Sigmoid colon (tissue), 7 donors: ENCODE data around the gene ZBTB7C. TPM values are rescaled to one million over a fixed set of nuclear protein-coding genes. Genes with fewer than 3 reads are reported as not detected.

ENCODE experiments used
- DNase-seq: peaks from one replicate; pipeline ENCODE4 v3.0.0-alpha.2; 2019
- H3K27ac ChIP-seq, 4 donors: fragments of 200-600 bp; sonication (generic); one replicate each; pipeline ENCODE4 v1.5.1; 2016 to 2019; ENCODE audit warnings: mild to moderate bottlenecking in 1 of 4
- H3K27me3 ChIP-seq, 3 donors: fragments of 200-600 bp; sonication (generic); one replicate each; pipeline ENCODE4 v1.5.1; 2019; ENCODE audit warnings: mild to moderate bottlenecking in 1 of 3
- H3K36me3 ChIP-seq, 4 donors: fragments of 200-600 bp; sonication (generic); one replicate each; pipeline ENCODE4 v1.5.1; 2016 to 2019
- H3K4me1 ChIP-seq, 4 donors: fragments of 200-600 bp; sonication (generic); one replicate each; pipeline ENCODE4 v1.5.1; 2017 to 2019
- H3K4me3 ChIP-seq, 4 donors: fragments of 200-600 bp; sonication (generic); one replicate each; pipeline ENCODE4 v1.5.1; 2017 to 2019; ENCODE audit warnings: mild to moderate bottlenecking in 2 of 4, moderate library complexity in 1 of 4
- H3K9me3 ChIP-seq, 4 donors: fragments of 200-600 bp in 3 of 4; sonication (generic) in 3 of 4; one replicate each; pipeline versions ENCODE4 v1.5.1 to v1.6.1; 2013 to 2019
- CTCF ChIP-seq, 4 experiments: fragments of 450-650 bp in 3 of 4; fragments of 200-600 bp in 1 of 4; IDR thresholded peaks; one replicate each; pipeline ENCODE4 v1.5.1; 2016 to 2019; ENCODE audit warnings: antibody characterized with exemption in 4 of 4, mild to moderate bottlenecking in 3 of 4, moderate library complexity in 2 of 4
- EP300 ChIP-seq, 4 donors: sonication (generic); formaldehyde crosslinking; IDR thresholded peaks; one replicate each; pipeline ENCODE4 v1.6.1; 2017; ENCODE audit warnings: antibody characterized with exemption in 4 of 4
- POLR2A ChIP-seq, 2 donors: fragments of 450-650 bp; IDR thresholded peaks; one replicate each; pipeline ENCODE4 v1.6.1; 2016; ENCODE audit warnings: antibody characterized with exemption in 2 of 2, mild to moderate bottlenecking in 2 of 2, moderate library complexity in 2 of 2
- POLR2AphosphoS5 ChIP-seq, 4 donors: sonication (generic); formaldehyde crosslinking; IDR thresholded peaks; one replicate each; pipeline ENCODE4 v1.6.1; 2017; ENCODE audit warnings: antibody characterized with exemption in 4 of 4
- WGBS, 2 donors: extraction: QIAGEN DNeasy Blood & Tissue Kit; methylation state at CpG; one replicate each; pipeline ENCODE4 v1.1.7; 2013; 5-methylcytosine and 5-hydroxymethylcytosine counted together
- intact Hi-C: fragments of 100-400 bp; cut with DNase I; formaldehyde crosslinking; loops from one replicate; pipeline ENCODE4 v1.15.1; 2023
- polyA plus RNA-seq, 3 donors: library from polyadenylated mRNA; stranded (reverse); fragments of 200-250 nt; gene quantifications; one replicate each; pipeline ENCODE4 v1.2.3, GENCODE V29; 2013
- total RNA-seq, 4 donors: library from RNA; depleted of rRNA; stranded (reverse); fragments of >200 nt; gene quantifications; one replicate each; pipeline ENCODE4 v1.1.0, GENCODE V29; 2016
- donor health status: healthy with polysubstance abuse.
- donor health status: Bipolar disorder and iron deficiency.
- donor health status: healthy.

ZBTB7C gene
- total and polyA plus RNA-seq, 7 donors: 0.41 to 18.6 (median 1.7) TPM

- no peaks in the 10 kb centered on the region for H3K9me3 ChIP-seq
- no peaks in the 10 kb centered on the region for H3K27me3 ChIP-seq
- TF ChIP-seq POLR2A (IDR thresholded peaks at IDR 0.05) (no peak), POLR2AphosphoS5 (IDR thresholded peaks at IDR 0.05) (no peak), EP300 (IDR thresholded peaks at IDR 0.05) (no peak), CTCF (IDR thresholded peaks at IDR 0.05) (no peak)
- 37 to 76% methylated on average over 8 of the region's 8 CpGs for WGBS, 2 donors
- H3K4me3 ChIP-seq: no peak overlapping the region
- intact Hi-C loops: no loop called here
- no peak for DNase-seq
- H3K27ac ChIP-seq: no peak overlapping the region
- H3K36me3 ChIP-seq: no peaks in the 10 kb centered on the region
- no peaks in the 10 kb centered on the region for H3K4me1 ChIP-seq
Observed at GRCh38 chr18:48077291-48077690, 331.9 kb downstream of the ZBTB7C start.

DNA sequence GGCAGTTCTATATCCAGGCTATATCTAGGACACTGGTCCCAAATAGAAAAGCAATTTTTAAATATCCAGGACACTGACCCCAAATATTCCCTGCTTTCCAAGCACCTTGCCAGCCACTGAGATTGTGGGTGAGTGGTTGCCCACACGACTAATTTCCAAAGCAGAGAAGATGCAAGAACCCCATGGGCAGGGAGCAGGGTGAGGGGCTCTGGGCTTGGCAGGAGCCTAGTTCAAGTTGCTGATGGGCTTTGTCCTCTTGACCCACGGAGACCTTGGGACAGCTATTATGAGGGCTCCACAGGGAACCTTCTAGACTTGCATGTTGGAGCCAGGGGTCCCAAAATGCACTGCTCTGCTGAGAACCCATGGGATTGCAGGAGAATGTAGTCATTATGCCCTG, 332.7 kb downstream of the ZBTB7C start:
- H3K27me3 ChIP-seq: no peaks in the 10 kb centered on the region
- intact Hi-C loops: no loop called here
- H3K4me1 ChIP-seq: no peaks in the 10 kb centered on the region
- 81 to 85% methylated on average over 2 of the region's 2 CpGs for WGBS, 2 donors
- TF ChIP-seq CTCF (IDR thresholded peaks at IDR 0.05) (no peak), POLR2A (IDR thresholded peaks at IDR 0.05) (no peak), POLR2AphosphoS5 (IDR thresholded peaks at IDR 0.05) (no peak), EP300 (IDR thresholded peaks at IDR 0.05) (no peak)
- H3K9me3 ChIP-seq: no peaks in the 10 kb centered on the region
- no peaks in the 10 kb centered on the region for H3K36me3 ChIP-seq
- no peak overlapping the region for H3K27ac ChIP-seq
- no peak for DNase-seq
- no peak overlapping the region for H3K4me3 ChIP-seq

GRCh38 chr18:48075707-48076093, 333.5 kb downstream of the ZBTB7C start:
- Histone ChIP-seq H3K27ac (no peak overlapping the region), H3K36me3 (no peaks in the 10 kb centered on the region), H3K27me3 (no peaks in the 10 kb centered on the region), H3K4me3 (no peak overlapping the region), H3K9me3 (no peaks in the 10 kb centered on the region), H3K4me1 (no peaks in the 10 kb centered on the region)
- intact Hi-C loops: no loop called here
- 87 to 91% methylated on average over 10 of the region's 10 CpGs for WGBS, 2 donors
- no peak for TF ChIP-seq POLR2AphosphoS5 (IDR thresholded peaks at IDR 0.05)
- TF ChIP-seq CTCF (IDR thresholded peaks at IDR 0.05): no peak
- no peak for TF ChIP-seq EP300 (IDR thresholded peaks at IDR 0.05)
- TF ChIP-seq POLR2A (IDR thresholded peaks at IDR 0.05): no peak
- no peak for DNase-seq

DNA sequence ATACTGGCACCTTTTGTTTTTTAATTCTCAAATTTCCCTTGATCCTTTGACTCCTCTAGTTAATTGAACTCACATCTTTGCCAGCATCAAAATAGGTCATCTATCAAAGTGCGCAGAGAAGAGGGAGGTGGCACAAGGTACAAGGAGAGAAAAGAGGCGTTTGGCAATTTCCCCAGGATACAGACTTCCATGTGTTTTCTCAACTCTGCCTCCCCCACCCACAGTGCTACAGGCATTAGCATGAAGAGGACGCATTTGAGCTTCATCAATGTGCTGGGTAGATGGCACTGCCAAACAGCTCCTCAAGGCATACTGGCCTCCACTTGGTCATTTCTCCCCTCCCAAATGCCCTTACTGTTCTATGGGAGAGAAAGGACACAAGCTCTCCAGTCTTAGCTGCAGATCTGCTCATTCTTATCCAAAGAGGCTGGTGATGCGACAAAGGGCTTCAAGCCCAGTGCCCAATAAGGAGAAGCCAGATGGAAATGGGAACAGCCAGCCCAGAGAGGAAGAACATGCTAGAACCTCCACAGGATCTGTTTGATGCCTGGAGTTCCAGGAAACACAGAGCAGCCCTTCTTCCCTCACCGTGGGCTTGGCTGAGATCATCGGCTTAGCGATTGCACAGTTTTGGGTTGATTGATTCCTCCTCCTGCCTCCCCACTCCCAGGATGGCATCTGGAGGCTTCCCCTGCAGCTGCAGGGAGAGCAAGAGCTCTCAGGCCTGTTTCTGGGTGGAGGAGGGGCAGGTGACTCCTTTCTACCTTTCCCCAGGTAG, 334.1 kb downstream of the ZBTB7C start:
- no peaks in the 10 kb centered on the region for H3K27me3 ChIP-seq
- H3K36me3 ChIP-seq: no peaks in the 10 kb centered on the region
- no peaks in the 10 kb centered on the region for H3K4me1 ChIP-seq
- WGBS, 2 donors: 82 to 91% methylated on average over 7 of the region's 7 CpGs
- H3K27ac ChIP-seq: no peak overlapping the region
- no peak overlapping the region for H3K4me3 ChIP-seq
- DNase-seq: no peak
- intact Hi-C loops: no loop called here
- H3K9me3 ChIP-seq: no peaks in the 10 kb centered on the region
- no peak for TF ChIP-seq POLR2A (IDR thresholded peaks at IDR 0.05)
- TF ChIP-seq CTCF (IDR thresholded peaks at IDR 0.05): no peak
- no peak for TF ChIP-seq POLR2AphosphoS5 (IDR thresholded peaks at IDR 0.05)
- TF ChIP-seq EP300 (IDR thresholded peaks at IDR 0.05): no peak
